CD14-positive monocyte (primary cell): Measurements from ENCODE around the gene E2F1. TPM values are rescaled to one million over a fixed set of nuclear protein-coding genes. Genes with fewer than 3 reads are reported as not detected.

Source experiments
- DNase-seq, 3 donors: peaks; one replicate each; pipeline ENCODE4 v3.0.0-alpha.2; 2011 to 2022
- H2AFZ ChIP-seq: 2 replicates; pipeline ENCODE4 v1.6.0; 2012; ENCODE audit warnings: mild to moderate bottlenecking, low read depth, low read length, inconsistent platforms; ENCODE audit not compliant: insufficient read depth, poor library complexity, severe bottlenecking
- H3K27ac ChIP-seq, 2 donors: 1 replicate in 1 of 2; 2 replicates in 1 of 2; pipeline ENCODE4 v1.5.1; 2012 to 2013; ENCODE audit warnings: low read length in 2 of 2, control low read depth in 1 of 2, inconsistent platforms in 1 of 2, low read depth in 1 of 2, mild to moderate bottlenecking in 1 of 2
- H3K27me3 ChIP-seq, 2 donors: one replicate each; pipeline versions ENCODE4 v1.6.0 to v1.6.1; 2011 to 2013; ENCODE audit warnings: low read length in 2 of 2; ENCODE audit not compliant: control insufficient read depth in 2 of 2, insufficient read depth in 2 of 2
- H3K36me3 ChIP-seq, 2 donors: replicated peaks in 1 of 2; 1 replicate in 1 of 2; 2 replicates in 1 of 2; pipeline versions ENCODE4 v1.5.1 to v1.6.1; 2012 to 2013; ENCODE audit warnings: low read length in 2 of 2, control low read depth in 1 of 2, inconsistent platforms in 1 of 2, mild to moderate bottlenecking in 1 of 2; ENCODE audit not compliant: insufficient read depth in 2 of 2, control insufficient read depth in 1 of 2
- H3K4me1 ChIP-seq, 2 donors: 1 replicate in 1 of 2; 2 replicates in 1 of 2; pipeline versions ENCODE4 v1.5.1 to v1.6.1; 2012 to 2013; ENCODE audit warnings: low read length in 2 of 2, control low read depth in 1 of 2, inconsistent platforms in 1 of 2, mild to moderate bottlenecking in 1 of 2, moderate library complexity in 1 of 2; ENCODE audit not compliant: insufficient read depth in 2 of 2, control insufficient read depth in 1 of 2
- H3K4me2 ChIP-seq: replicated peaks from 2 replicates; pipeline ENCODE3; 2012; ENCODE audit warnings: low read length, moderate library complexity, mild to moderate bottlenecking; ENCODE audit not compliant: poor library complexity, severe bottlenecking; ENCODE audit errors: extremely low read depth
- H3K4me3 ChIP-seq, 3 experiments: fragments of 200-600 bp in 1 of 3; sonication (generic) in 1 of 3; replicated peaks in 1 of 3; 1 replicate in 2 of 3; 2 replicates in 1 of 3; pipeline ENCODE4 v1.5.1; 2011 to 2013; ENCODE audit warnings: low read length in 3 of 3, mild to moderate bottlenecking in 3 of 3, control low read depth in 2 of 3, low read depth in 2 of 3, inconsistent platforms in 1 of 3, moderate library complexity in 1 of 3
- H3K79me2 ChIP-seq: 2 replicates; pipeline ENCODE4 v1.6.0; 2012; ENCODE audit warnings: mild to moderate bottlenecking, control low read depth, inconsistent platforms, low read length, moderate library complexity; ENCODE audit not compliant: insufficient read depth
- H3K9ac ChIP-seq: 2 replicates; pipeline ENCODE4 v1.6.0; 2017; ENCODE audit warnings: low read length, mild to moderate bottlenecking; ENCODE audit not compliant: insufficient read depth, poor library complexity, severe bottlenecking
- H3K9me3 ChIP-seq, 2 donors: replicated peaks in 1 of 2; 1 replicate in 1 of 2; 2 replicates in 1 of 2; pipeline versions ENCODE4 v1.5.1 to v1.6.1; 2012 to 2013; ENCODE audit warnings: low read length in 2 of 2, control low read depth in 1 of 2; ENCODE audit not compliant: control insufficient read depth in 1 of 2, insufficient read depth in 1 of 2
- H4K20me1 ChIP-seq: 2 replicates; pipeline ENCODE4 v1.6.0; 2012; ENCODE audit warnings: mild to moderate bottlenecking, low read length, control low read depth, moderate library complexity; ENCODE audit not compliant: insufficient read depth
- H3K27ac Mint-ChIP-seq, 7 donors: one replicate each; pipeline ENCODE4 v1.8.0; 2020; ENCODE audit warnings: mild to moderate bottlenecking in 7 of 7, mixed read lengths in 7 of 7, moderate library complexity in 6 of 7, inconsistent platforms in 2 of 7
- H3K27me3 Mint-ChIP-seq, 3 donors: one replicate each; pipeline ENCODE4 v1.8.0; 2021 to 2022; ENCODE audit warnings: low read depth in 3 of 3, mild to moderate bottlenecking in 3 of 3, mixed read lengths in 3 of 3, moderate library complexity in 3 of 3, inconsistent platforms in 1 of 3
- H3K36me3 Mint-ChIP-seq, 2 donors: one replicate each; pipeline ENCODE4 v1.8.0; 2020; ENCODE audit warnings: mixed read lengths in 2 of 2, inconsistent platforms in 1 of 2, mild to moderate bottlenecking in 1 of 2
- H3K4me1 Mint-ChIP-seq: one replicate; pipeline ENCODE4 v1.8.0; 2020; ENCODE audit warnings: mild to moderate bottlenecking, mixed read lengths
- H3K4me3 Mint-ChIP-seq, 2 donors: one replicate each; pipeline ENCODE4 v1.8.0; 2020; ENCODE audit warnings: mild to moderate bottlenecking in 2 of 2, mixed read lengths in 2 of 2, moderate library complexity in 1 of 2
- H3K9me3 Mint-ChIP-seq, 7 donors: one replicate each; pipeline ENCODE4 v1.8.0; 2020 to 2022; ENCODE audit warnings: mixed read lengths in 7 of 7, mild to moderate bottlenecking in 6 of 7, moderate library complexity in 6 of 7, inconsistent platforms in 2 of 7
- CTCF ChIP-seq: fragments of 200-600 bp; IDR thresholded peaks from one replicate; pipeline ENCODE4 v1.8.0; 2022; ENCODE audit warnings: antibody characterized with exemption, mild to moderate bottlenecking
- WGBS: methylation state at CpG from one replicate; pipeline ENCODE4 v1.1.5; 2013; ENCODE audit warnings: missing lambda C conversion rate; ENCODE audit not compliant: insufficient coverage; 5-methylcytosine and 5-hydroxymethylcytosine counted together
- intact Hi-C, 2 donors: fragments of 100-400 bp; cut with micrococcal nuclease; formaldehyde crosslinking; loops; one replicate each; pipeline versions ENCODE4 v1.15.0 to v1.15.1; 2023
- polyA plus RNA-seq, 3 donors: library from polyadenylated mRNA; depleted of rRNA in 1 of 3; unstranded in 2 of 3; stranded (reverse) in 1 of 3; fragments of 300-500 nt in 2 of 3; fragments of >200 nt in 1 of 3; fragmentation: Illumina TruSeq in 2 of 3; gene quantifications; 1 replicate in 2 of 3; 2 replicates in 1 of 3; pipeline ENCODE4 v1.2.3, GENCODE V29; 2012 to 2021

E2F1 gene
- polyA plus RNA-seq, 3 donors: 0.17 to 1.1 TPM; not detected in 1

- peak overlapping the region in 4 of 7 donors; percentile 28 to 41 (median 32) for H3K27ac Mint-ChIP-seq
- H3K27ac ChIP-seq: peak overlapping the region in 1 of 2 donors; percentile 69
Measured at GRCh38 chr20:33667676-33668465, 18.3 kb downstream of the E2F1 start.

More at GRCh38 chr20:33667676-33668465, 18.3 kb downstream of the E2F1 start:
- Mint-ChIP-seq H3K4me1 (peaks cover 34% of the 10 kb centered on the region), H3K4me3 (peak overlapping the region; percentile 79 to 80), H3K9me3 (peaks cover 0 to 3% (median 0%) of the 10 kb centered on the region in 7 donors), H3K36me3 (peaks cover 5 to 11% of the 10 kb centered on the region in 2 donors), H3K27me3 (peaks cover 2 to 6% (median 3%) of the 10 kb centered on the region in 3 donors)
- Histone ChIP-seq H3K9me3 (no peaks in the 10 kb centered on the region), H3K4me1 (peaks cover 34 to 50% of the 10 kb centered on the region in 2 donors), H3K4me3 (peak overlapping the region; percentile 44 to 85 (median 51)), H3K27me3 (no peaks in the 10 kb centered on the region), H4K20me1 (peaks cover 9% of the 10 kb centered on the region), H3K36me3 (no peaks in the 10 kb centered on the region), H3K4me2 (peak overlapping the region; percentile 94), H3K79me2 (no peaks in the 10 kb centered on the region), H2AFZ (peak overlapping the region; percentile 93), H3K9ac (peak overlapping the region; percentile 68)
- peak; percentile 92 for TF ChIP-seq CTCF
- WGBS: 12% methylated on average over 46 of the region's 47 CpGs
- DNase-seq: peak; percentile 71 to 76 (median 75)
- intact Hi-C loops: loop anchor here (1.0 to 10.0 kb wide), 6 partner anchors 18 to 327 kb away; partner anchors contain the start of genes E2F1 (in 1 of the 2), RALY (in 1 of the 2) and ZNF341 (in 1 of the 2)
